T1000 (cell line): ENCODE results near the gene CROCC2.

ENCODE experiments used
- DNase-seq: peaks from one replicate; lab custom pipeline; 2025; ENCODE audit warnings: mixed read lengths; lab: John Stamatoyannopoulos, UW

CROCC2 gene

DNA sequence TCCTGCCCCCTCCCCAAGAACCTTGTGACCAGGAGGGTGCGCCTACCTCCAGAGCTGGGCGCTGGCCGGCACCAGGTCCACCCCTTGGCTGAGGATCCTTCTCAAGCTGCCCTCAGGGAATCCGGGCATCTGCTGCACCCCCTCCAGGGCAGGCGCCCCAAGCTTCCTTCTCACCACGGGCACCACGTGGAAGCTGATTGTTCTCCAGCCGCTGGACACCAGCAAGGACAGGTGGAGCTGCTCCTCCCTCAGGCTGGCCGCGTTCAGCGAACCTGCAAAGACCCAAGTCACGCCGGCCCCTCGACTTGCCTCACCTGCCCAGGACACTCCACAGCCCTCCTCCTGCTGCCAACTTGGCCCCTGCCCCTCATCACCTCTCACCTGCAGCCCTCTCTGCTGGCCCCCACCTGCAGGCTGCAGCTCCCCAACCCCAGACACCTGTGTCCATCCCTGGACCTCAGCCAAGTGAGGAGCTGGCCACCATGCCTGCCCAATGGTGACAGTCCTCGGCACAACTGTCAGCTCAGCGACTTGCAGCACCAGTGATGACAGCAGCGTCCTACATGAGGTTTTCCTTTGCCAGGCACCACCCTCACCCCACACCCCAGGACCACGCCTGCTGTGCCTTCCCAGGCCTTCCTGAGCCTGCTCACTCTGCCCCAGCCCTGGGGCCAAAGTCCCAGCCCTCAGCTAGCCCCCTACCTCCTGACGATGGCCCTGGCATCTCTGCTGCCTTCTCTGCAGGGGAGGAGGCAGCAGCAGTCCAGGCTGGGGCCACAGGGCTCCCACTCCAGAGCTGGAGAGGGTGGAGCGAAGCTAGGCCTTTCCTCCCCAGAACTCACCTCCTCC is 14.4 kb upstream of the CROCC2 start:
- no peak for DNase-seq

GRCh38 chr2:240892356-240892755 is 13.8 kb upstream of the CROCC2 start:
- no peak for DNase-seq

DNA sequence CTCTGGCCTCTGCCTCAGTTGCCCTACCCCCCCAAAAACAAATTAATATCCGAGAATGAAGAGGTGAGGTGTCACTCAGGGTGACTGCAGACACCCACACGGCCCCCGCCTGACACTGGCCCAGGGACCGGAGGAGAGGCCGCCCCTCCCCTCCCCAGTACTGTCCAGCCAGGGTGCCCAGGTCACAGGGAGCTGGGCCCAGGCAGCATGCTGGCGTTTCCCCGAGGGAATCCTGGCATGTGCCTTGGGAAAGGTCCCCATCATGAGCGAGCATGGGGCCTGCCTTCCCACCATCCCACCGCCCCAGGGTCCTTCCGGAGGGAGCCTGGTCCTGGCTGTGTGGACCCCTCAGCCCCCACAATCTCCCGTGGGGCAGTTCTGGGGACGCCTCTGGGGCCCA is 13.2 kb upstream of the CROCC2 start:
- DNase-seq = no peak

GRCh38 chr2:240893363-240893844 is 12.7 kb upstream of the CROCC2 start:
- no peak for DNase-seq

DNA sequence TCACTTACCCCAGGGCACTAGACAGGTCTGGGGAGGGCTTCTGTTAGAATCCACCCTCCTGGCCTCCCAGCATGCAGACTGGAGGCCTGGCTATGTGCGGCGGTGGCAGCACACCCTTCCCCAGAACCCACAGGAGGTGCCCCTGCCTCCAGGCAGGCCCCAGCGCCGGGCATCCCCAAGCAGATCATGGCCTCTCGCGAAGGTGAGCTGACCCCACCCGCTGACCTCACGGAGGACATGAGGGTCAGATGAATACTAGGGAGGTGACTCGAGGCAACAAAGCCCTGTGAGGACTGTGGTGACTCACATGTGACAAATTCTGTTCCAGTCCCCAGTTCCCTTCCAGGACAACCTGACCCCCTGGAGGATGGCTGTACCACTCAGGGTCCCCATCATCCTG is 12.1 kb upstream of the CROCC2 start:
- DNase-seq = no peak

DNA sequence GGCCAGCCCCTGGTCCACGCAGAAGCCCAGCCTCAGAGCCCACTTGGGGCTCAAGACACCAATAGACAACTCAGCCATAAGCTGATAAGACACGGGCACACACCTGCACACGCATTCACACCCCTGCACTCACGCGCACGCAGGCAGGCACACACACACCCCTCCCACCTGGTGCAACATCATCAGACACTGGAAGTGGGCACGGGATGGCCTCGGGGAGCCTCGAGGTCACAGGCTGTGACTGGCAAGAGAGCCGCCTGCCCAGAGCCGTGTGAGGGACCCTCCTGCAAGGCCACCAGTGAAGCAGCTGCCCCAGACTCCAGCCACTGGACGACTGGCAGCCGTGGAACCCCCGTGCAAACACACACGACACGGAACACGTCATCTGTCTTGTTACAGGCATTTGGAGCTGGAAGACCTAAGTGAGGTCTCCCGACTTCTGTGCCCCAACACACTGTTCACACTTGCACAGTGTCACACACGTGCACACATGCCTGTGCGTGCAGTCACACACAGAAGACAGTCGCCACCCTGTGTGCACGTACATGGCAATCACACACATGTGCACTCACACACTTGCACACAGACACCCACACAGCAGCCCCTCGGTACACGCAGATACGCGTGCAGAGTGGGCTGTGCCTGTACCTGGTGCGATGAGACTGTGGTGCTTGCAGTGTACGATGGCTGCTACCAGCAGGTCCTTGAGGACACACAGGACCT is 11.1 kb upstream of the CROCC2 start:
- no peak for DNase-seq

DNA sequence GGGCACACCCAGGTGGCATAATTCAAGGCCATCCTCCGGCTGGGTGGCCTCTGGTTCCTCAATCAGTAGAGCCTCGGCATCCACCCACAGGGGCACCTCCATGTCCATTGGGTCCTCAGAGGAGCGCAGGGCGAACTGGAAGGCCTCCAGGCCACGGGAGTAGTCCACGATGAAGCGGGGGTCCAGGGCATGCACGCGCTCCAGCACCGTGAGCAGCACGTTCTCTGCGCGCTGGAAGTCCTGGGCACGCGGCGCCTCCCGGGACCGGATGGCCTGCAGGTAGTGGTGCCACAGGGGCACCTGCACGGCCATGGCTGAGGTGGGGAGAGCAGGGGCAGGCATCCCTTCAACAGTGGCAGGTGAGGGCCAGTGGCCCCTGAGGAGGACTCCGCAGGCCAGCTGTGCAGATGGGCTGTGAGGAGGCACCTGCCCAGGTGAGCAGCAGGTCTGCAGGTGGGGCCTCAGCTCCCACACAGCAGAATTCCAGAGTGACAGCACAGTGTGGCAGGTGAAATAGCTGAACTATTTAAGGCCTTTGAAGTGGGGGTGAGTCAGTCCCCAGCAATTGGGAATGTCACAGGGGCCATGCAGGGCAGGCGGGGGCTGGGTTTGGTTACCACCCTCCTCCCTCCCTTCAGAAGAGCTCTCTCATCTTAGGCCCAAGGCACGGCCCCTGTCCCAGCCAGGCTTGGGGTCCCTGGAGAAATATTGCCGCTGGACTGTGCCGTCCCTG is 10.3 kb upstream of the CROCC2 start, which contains the start of gene MAB21L4:
MAB21L4 (minus strand) TSS at position 501 of the 733 bp plus-strand sequence; CDS start at position 342, 159 bp downstream.
- DNase-seq = no peak

DNA sequence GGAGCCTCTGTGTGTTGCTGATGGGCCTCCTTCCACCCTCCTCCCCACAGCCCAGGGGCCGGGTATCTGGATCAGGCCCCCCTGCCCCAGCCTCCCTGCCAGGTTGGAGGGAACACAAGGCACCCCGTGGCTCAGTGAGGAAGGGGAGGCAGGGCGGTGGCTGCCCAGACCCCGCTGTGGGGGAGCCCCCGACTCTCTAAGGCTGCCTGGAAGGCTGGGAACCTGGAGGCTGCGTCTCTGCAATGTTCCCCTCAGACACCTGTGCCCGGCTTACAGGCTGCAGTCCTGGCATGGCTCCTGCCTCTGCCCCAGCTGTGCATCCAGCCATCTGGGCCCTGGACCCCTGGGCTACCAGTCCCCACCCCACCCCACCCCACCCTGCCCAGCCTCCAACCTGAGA is 9.7 kb upstream of the CROCC2 start:
- no peak for DNase-seq

DNA sequence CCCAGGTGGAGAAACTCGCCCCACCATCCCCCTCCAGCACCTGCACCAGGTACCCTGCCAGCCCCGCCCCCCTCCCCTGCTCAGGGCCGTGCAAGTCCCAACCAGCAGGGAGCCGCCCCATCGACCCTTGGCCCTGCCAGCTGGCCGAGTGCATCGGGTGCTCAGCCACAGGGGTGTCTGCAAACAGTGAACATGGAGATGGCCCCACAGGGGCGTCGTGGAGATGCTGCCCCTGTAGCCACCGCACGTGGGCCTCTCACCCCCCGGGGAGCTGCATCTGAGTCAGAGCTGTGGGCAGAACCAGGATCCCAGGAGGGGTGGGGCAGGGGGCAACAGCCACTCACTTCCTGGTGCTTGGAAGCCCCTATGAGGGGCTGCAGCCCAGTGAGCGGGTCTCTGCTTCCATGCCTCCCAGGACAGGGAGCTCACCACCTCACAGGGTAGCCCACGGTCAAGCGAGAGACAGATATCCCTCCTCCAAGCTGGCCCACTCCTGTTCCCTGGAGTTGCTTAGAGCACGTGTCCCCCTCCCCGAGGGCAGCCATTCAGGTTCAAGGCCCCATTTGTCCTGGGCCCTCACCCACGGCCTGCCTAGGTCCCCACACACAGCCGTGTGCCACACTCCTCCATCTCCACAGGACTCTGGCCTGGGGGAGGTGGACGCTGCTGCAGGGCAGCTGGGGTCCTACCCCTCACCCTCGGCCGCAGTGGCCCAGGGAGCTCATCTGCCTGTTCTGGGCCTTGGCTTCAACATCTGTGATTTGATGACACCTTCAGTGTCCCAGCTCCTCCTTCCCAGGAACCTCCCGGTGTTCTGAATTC is 9.1 kb upstream of the CROCC2 start:
- no peak for DNase-seq

- DNase-seq = no peak
These were observed 7.9 kb upstream of the CROCC2 start for GRCh38 chr2:240898108-240898730.

GRCh38 chr2:240898731-240899467 is 7.2 kb upstream of the CROCC2 start:
- DNase-seq = no peak

GRCh38 chr2:240899468-240899865 is 6.7 kb upstream of the CROCC2 start:
- no peak for DNase-seq

- DNase-seq = no peak
These were observed 5.8 kb upstream of the CROCC2 start for GRCh38 chr2:240900141-240900860.

GRCh38 chr2:240901986-240902614 is 4.0 kb upstream of the CROCC2 start:
- DNase-seq = no peak

- DNase-seq = no peak
These were observed 3.5 kb upstream of the CROCC2 start for GRCh38 chr2:240902615-240903041.

- DNase-seq = no peak
These were observed 2.7 kb upstream of the CROCC2 start for GRCh38 chr2:240903191-240904060.

- no peak for DNase-seq
These were observed 1.6 kb upstream of the CROCC2 start for GRCh38 chr2:240904216-240905175.
